HG03103 (cell line): ENCODE results near the gene NLRP1.

Source experiments
- ATAC-seq: cut with Tn5 transposase; IDR thresholded peaks from one replicate; pipeline ENCODE4 v1.9.1; 2021; ENCODE audit warnings: low read depth; ENCODE audit not compliant: unreplicated experiment

The NLRP1 gene

GRCh38 chr17:5485270-5486205 lies 98.8 kb downstream of the NLRP1 start, which contains the start of gene DERL2:
Gene DERL2 (minus strand): TSS chr17:5486178. CDS start chr17:5486161, 17 bp downstream.
- ATAC-seq = peak; percentile 8

- no peak for ATAC-seq
Observed at GRCh38 chr17:5481451-5481850, 102.9 kb downstream of the NLRP1 start.

GRCh38 chr17:5480962-5481361 lies 103.3 kb downstream of the NLRP1 start:
- no peak for ATAC-seq

- no peak for ATAC-seq
Observed at GRCh38 chr17:5478992-5479391, 105.3 kb downstream of the NLRP1 start.

- ATAC-seq = no peak
Observed at GRCh38 chr17:5473906-5474305, 110.4 kb downstream of the NLRP1 start.

GRCh38 chr17:5472511-5472910 lies 111.8 kb downstream of the NLRP1 start:
- no peak for ATAC-seq

- ATAC-seq = peak; percentile 13
Observed at GRCh38 chr17:5468075-5468473, 116.2 kb downstream of the NLRP1 start.

- no peak for ATAC-seq
Observed at GRCh38 chr17:5467416-5467815, 116.9 kb downstream of the NLRP1 start.

GRCh38 chr17:5466295-5466694 lies 118.0 kb downstream of the NLRP1 start:
- no peak for ATAC-seq

GRCh38 chr17:5464717-5465507 lies 119.4 kb downstream of the NLRP1 start:
- no peak for ATAC-seq
